ENCODE results near the gene TMEM69. TPM values are rescaled to one million over a fixed set of nuclear protein-coding genes. Genes with fewer than 3 reads are reported as not detected.
"Not testable (repeated sequence)": the region's sequence is repeated elsewhere in the genome, so short reads cannot be mapped to it uniquely, and the experiment has no call there.

Gene TMEM69
- total and polyA plus RNA-seq, 8 donors: 17.6 to 57.0 (median 43.2) TPM

- DNase-seq (no peak), ATAC-seq (no peak)
- H3K27me3 ChIP-seq: no peaks in the 10 kb centered on the region
- no peak overlapping the region for H3K4me3 ChIP-seq
- no peak overlapping the region for H3K27ac ChIP-seq
- H3K9me3 ChIP-seq: no peaks in the 10 kb centered on the region
- intact Hi-C loops (cut with DNase I): no loop called here
- H3K4me1 ChIP-seq: peaks cover 0 to 7% of the 10 kb centered on the region in 2 donors
- H3K36me3 ChIP-seq: peaks cover 3 to 72% of the 10 kb centered on the region in 2 donors
- TF ChIP-seq, protein P1, sequence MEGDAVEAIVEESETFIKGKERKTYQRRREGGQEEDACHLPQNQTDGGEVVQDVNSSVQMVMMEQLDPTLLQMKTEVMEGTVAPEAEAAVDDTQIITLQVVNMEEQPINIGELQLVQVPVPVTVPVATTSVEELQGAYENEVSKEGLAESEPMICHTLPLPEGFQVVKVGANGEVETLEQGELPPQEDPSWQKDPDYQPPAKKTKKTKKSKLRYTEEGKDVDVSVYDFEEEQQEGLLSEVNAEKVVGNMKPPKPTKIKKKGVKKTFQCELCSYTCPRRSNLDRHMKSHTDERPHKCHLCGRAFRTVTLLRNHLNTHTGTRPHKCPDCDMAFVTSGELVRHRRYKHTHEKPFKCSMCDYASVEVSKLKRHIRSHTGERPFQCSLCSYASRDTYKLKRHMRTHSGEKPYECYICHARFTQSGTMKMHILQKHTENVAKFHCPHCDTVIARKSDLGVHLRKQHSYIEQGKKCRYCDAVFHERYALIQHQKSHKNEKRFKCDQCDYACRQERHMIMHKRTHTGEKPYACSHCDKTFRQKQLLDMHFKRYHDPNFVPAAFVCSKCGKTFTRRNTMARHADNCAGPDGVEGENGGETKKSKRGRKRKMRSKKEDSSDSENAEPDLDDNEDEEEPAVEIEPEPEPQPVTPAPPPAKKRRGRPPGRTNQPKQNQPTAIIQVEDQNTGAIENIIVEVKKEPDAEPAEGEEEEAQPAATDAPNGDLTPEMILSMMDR (IDR thresholded peaks at IDR 0.05): no peak
Measured at GRCh38 chr1:45694823-45695222, 6.8 kb downstream of the TMEM69 start.

DNA sequence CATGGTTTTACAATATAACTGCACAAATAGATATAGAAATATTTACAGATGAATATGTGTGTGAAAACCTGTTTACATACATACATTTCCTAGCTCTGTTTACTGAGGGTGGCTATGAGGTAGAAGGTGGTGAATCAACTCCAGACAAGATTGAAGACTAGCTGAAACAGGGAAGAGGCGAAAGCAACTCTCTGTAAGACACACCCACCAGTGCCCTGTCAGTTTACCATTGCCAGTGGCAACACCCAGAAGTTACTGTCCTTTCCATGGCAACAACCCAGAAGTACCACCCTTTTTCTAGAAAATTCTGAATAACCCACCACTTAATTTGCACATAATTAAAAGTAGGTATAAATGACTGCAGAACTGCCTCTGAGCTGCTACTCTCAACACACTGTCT, 16.7 kb downstream of the TMEM69 start:
- TF ChIP-seq, protein P1 (IDR thresholded peaks at IDR 0.05): no peak
- DNase-seq: no peak
- ATAC-seq: no peak
- Histone ChIP-seq H3K27me3 (no peaks in the 10 kb centered on the region), H3K27ac (no peak overlapping the region), H3K4me1 (no peaks in the 10 kb centered on the region), H3K4me3 (no peak overlapping the region), H3K9me3 (peaks cover 0 to 10% of the 10 kb centered on the region in 2 donors), H3K36me3 (peaks cover 0 to 4% of the 10 kb centered on the region in 2 donors)
- intact Hi-C loops (cut with DNase I): no loop called here

GRCh38 chr1:45713711-45714110, 25.7 kb downstream of the TMEM69 start:
- Histone ChIP-seq H3K36me3 (peaks cover 0 to 7% of the 10 kb centered on the region in 2 donors), H3K4me3 (no peak overlapping the region), H3K27ac (no peak overlapping the region), H3K9me3 (no peaks in the 10 kb centered on the region), H3K27me3 (no peaks in the 10 kb centered on the region), H3K4me1 (no peaks in the 10 kb centered on the region)
- DNase-seq (no peak), ATAC-seq (no peak)
- TF ChIP-seq, protein P1 (IDR thresholded peaks at IDR 0.05): no peak
- intact Hi-C loops (cut with DNase I): no loop called here

GRCh38 chr1:45716700-45717099, 28.7 kb downstream of the TMEM69 start:
- H3K27me3 ChIP-seq: no peaks in the 10 kb centered on the region
- H3K27ac ChIP-seq: no peak overlapping the region
- H3K36me3 ChIP-seq: peaks cover 0 to 7% of the 10 kb centered on the region in 2 donors
- ATAC-seq (no peak), DNase-seq (no peak)
- no peak overlapping the region for H3K4me3 ChIP-seq
- no peaks in the 10 kb centered on the region for H3K4me1 ChIP-seq
- intact Hi-C loops (cut with DNase I): no loop called here
- TF ChIP-seq, protein P1 (IDR thresholded peaks at IDR 0.05): no peak
- H3K9me3 ChIP-seq: no peaks in the 10 kb centered on the region

DNA sequence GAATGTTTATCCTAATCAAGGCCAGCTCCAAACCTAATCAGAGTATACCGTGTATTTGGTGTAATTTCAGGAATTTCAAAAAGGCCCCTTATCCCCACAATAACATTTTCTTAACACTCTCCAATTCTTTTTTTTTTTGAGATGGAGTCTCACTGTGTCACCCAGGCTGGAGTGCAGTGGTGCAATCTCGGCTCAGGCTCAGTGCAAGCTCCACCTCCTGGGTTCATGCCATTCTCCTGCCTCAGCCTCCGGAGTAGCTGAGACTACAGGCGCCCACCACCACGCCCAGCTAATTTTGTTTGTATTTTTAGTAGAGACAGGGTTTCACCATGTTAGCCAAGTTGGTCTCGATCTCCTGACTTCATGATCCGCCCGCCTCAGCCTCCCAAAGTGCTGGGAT, 29.4 kb downstream of the TMEM69 start:
- DNase-seq; H3K36me3 ChIP-seq; H3K27me3 ChIP-seq; H3K27ac ChIP-seq; H3K9me3 ChIP-seq; H3K4me3 ChIP-seq; H3K4me1 ChIP-seq; intact Hi-C loops (cut with DNase I); ATAC-seq: not testable (repeated sequence)

GRCh38 chr1:45718289-45718688, 30.3 kb downstream of the TMEM69 start:
- TF ChIP-seq, protein P1 (IDR thresholded peaks at IDR 0.05): no peak
- H3K27ac ChIP-seq: no peak overlapping the region
- ATAC-seq (no peak), DNase-seq (no peak)
- H3K9me3 ChIP-seq: no peaks in the 10 kb centered on the region
- H3K4me1 ChIP-seq: peaks cover 0 to 10% of the 10 kb centered on the region in 2 donors
- peaks cover 0 to 7% of the 10 kb centered on the region in 2 donors for H3K36me3 ChIP-seq
- no peak overlapping the region for H3K4me3 ChIP-seq
- intact Hi-C loops (cut with DNase I): no loop called here
- H3K27me3 ChIP-seq: no peaks in the 10 kb centered on the region
